Thoracic aorta (tissue), 2 donors: ENCODE data around the gene PDIK1L. TPM values are rescaled to one million over a fixed set of nuclear protein-coding genes. Genes with fewer than 3 reads are reported as not detected.

Experiments used
- ATAC-seq: fragments of 150-250 bp; one replicate; pipeline ENCODE4 v1.8.0; 2017; ENCODE audit warnings: low read depth; ENCODE audit not compliant: insufficient number of reproducible peaks, low FRiP score
- DNase-seq: peaks from one replicate; pipeline ENCODE4 v3.0.0-alpha.2; 2020; ENCODE audit warnings: low spot score
- H3K27ac ChIP-seq, 2 donors: fragments of 200-600 bp; sonication (generic); 1 replicate in 1 of 2; 2 replicates in 1 of 2; pipeline ENCODE4 v1.5.1; 2016; ENCODE audit warnings: mild to moderate bottlenecking in 2 of 2, moderate library complexity in 2 of 2
- H3K27me3 ChIP-seq: fragments of 200-600 bp; sonication (generic); replicated peaks from 2 replicates; pipeline ENCODE4 v1.6.0; 2016; ENCODE audit warnings: mild to moderate bottlenecking; ENCODE audit not compliant: insufficient read depth
- H3K36me3 ChIP-seq: fragments of 200-600 bp; sonication (generic); one replicate; pipeline ENCODE4 v1.5.1; 2016
- H3K4me1 ChIP-seq, 2 donors: fragments of 200-600 bp; sonication (generic); 1 replicate in 1 of 2; 2 replicates in 1 of 2; pipeline versions ENCODE4 v1.5.1 to v1.6.0; 2016; ENCODE audit warnings: low read depth in 2 of 2, mild to moderate bottlenecking in 1 of 2; ENCODE audit not compliant: control insufficient read depth in 1 of 2
- H3K4me3 ChIP-seq: fragments of 200-600 bp; sonication (generic); 2 replicates; pipeline ENCODE4 v1.5.1; 2016; ENCODE audit warnings: mild to moderate bottlenecking
- H3K9me3 ChIP-seq: fragments of 200-600 bp; sonication (generic); 2 replicates; pipeline ENCODE4 v1.5.1; 2016
- CTCF ChIP-seq: fragments of 200-600 bp; sonication (generic); IDR thresholded peaks from one replicate; pipeline ENCODE4 v1.5.1; 2019; ENCODE audit warnings: antibody characterized with exemption
- total RNA-seq, 2 donors: library from RNA; depleted of rRNA; stranded (reverse); fragments of >200 nt; gene quantifications; one replicate each; pipeline versions ENCODE4 v1.1.0 to v1.2.3, GENCODE V29; 2016

The PDIK1L gene
- total RNA-seq, 2 donors from 2014 or later: 9.6 to 10.4 TPM

GRCh38 chr1:26069941-26070295 is 41.7 kb upstream of the PDIK1L start:
- Histone ChIP-seq H3K36me3 (no peaks in the 10 kb centered on the region), H3K9me3 (no peaks in the 10 kb centered on the region), H3K4me1 (no peaks in the 10 kb centered on the region), H3K27ac (no peak overlapping the region), H3K27me3 (no peaks in the 10 kb centered on the region), H3K4me3 (no peak overlapping the region)
- no peak for DNase-seq
- no peak for TF ChIP-seq CTCF
- ATAC-seq: no peak

DNA sequence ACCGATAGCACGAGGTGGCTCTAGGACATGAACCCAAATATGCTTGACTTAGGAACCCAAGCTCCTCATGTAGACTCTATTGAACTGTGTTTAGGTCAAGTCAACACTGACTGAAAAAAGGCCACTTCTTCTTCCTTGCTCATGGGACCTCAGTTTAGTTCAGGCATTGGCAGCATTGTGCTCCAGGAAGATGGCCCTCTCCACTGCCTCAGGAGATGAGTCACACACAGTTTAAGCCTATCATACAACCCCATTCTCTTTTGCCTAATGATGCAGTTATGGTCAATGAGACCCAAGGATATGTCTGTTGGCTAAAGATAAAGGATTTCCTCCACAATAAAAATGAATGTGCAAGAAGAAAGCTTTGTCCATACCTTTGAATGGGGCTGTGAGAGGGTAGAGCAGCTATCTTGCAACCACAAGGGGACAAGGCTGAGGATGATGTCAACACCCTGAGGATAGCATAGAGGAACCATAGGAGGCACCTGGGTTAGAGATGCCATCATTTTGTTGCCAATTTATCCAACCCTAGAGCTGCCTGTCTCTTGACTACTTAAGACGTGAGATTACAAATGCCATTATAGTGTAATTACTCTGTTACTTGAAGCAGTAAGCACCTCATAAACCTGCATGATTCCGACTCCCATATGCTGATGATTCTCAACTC is 41.2 kb upstream of the PDIK1L start:
- H3K4me3 ChIP-seq: no peak overlapping the region
- H3K4me1 ChIP-seq: no peaks in the 10 kb centered on the region
- H3K36me3 ChIP-seq: no peaks in the 10 kb centered on the region
- H3K9me3 ChIP-seq: no peaks in the 10 kb centered on the region
- ATAC-seq (no peak), DNase-seq (no peak)
- TF ChIP-seq CTCF: no peak
- H3K27ac ChIP-seq: no peak overlapping the region
- H3K27me3 ChIP-seq: no peaks in the 10 kb centered on the region

DNA sequence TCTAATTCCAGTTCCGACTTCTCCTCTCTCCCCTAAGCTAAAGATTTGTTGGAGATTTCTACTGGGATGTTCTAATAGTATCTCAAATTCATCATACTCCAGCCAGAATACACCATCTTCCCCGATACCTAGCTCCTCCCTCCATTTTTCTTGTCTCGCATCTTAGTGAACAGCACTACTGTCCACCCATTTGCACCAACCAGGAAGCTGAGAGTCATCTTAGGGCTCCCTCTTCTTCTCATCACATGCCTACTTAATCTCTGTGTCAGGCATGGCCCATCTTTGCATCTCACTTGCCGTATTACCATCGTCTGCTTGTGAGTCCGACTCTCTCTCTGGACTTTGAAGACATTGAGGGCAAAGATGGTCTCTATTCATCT is 40.7 kb upstream of the PDIK1L start:
- Histone ChIP-seq H3K9me3 (no peaks in the 10 kb centered on the region), H3K36me3 (no peaks in the 10 kb centered on the region), H3K27me3 (no peaks in the 10 kb centered on the region), H3K27ac (no peak overlapping the region), H3K4me1 (no peaks in the 10 kb centered on the region), H3K4me3 (no peak overlapping the region)
- TF ChIP-seq CTCF: no peak
- DNase-seq (no peak), ATAC-seq (no peak)

DNA sequence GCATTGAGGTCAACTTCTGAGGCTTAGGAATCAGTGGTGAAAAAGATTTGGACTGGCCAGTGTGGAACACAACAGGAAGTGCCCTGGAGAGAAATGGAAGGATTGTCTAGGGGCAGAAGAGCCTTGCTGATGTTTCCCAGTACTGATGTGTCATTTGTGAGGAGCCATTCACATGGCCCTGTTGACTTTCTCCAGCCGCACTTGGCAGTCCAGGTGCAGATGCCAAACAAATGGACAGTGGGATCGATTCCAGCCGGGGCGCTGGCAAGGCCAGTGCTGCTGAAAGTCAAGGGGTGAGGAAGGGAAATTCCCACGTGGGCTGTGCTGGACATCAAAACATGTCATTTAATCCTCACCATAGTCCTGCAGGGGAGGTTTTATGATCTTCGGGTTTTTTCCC is 39.3 kb upstream of the PDIK1L start:
- DNase-seq: no peak
- no peak for TF ChIP-seq CTCF
- Histone ChIP-seq H3K27ac (no peak overlapping the region), H3K36me3 (no peaks in the 10 kb centered on the region), H3K4me1 (no peaks in the 10 kb centered on the region), H3K27me3 (no peaks in the 10 kb centered on the region), H3K4me3 (no peak overlapping the region), H3K9me3 (no peaks in the 10 kb centered on the region)
- ATAC-seq: no peak

GRCh38 chr1:26075421-26076144 is 36.0 kb upstream of the PDIK1L start:
- ATAC-seq (no peak), DNase-seq (no peak)

More at GRCh38 chr1:26075421-26076144, 36.0 kb upstream of the PDIK1L start:
- Histone ChIP-seq H3K27ac (no peak overlapping the region), H3K4me1 (no peaks in the 10 kb centered on the region), H3K4me3 (no peak overlapping the region), H3K9me3 (no peaks in the 10 kb centered on the region), H3K36me3 (no peaks in the 10 kb centered on the region), H3K27me3 (no peaks in the 10 kb centered on the region)
- no peak for TF ChIP-seq CTCF
